ENCODE results near the gene BCL11B. TPM values are rescaled to one million over a fixed set of nuclear protein-coding genes. Genes with fewer than 3 reads are reported as not detected.

BCL11B gene
- total RNA-seq, 6 experiments from 2014 or later: 0.06 to 0.14 (median 0.10) TPM; not detected in 2

GRCh38 chr14:99136401-99136800, 135.6 kb downstream of the BCL11B start:
- no peak for DNase-seq
- Mint-ChIP-seq H3K36me3 (ENCODE audit: low read depth) (no peaks in the 10 kb centered on the region; the same call in 1 of the 2 replicates), H3K27me3 (ENCODE audit: insufficient read depth) (peaks cover 15% of the 10 kb centered on the region), H3K9me3 (peaks cover 50% of the 10 kb centered on the region), H3K4me3 (no peak overlapping the region), H3K27ac (no peak overlapping the region), H3K4me1 (ENCODE audit: low read depth) (no peaks in the 10 kb centered on the region)
- TF ChIP-seq, protein P1, sequence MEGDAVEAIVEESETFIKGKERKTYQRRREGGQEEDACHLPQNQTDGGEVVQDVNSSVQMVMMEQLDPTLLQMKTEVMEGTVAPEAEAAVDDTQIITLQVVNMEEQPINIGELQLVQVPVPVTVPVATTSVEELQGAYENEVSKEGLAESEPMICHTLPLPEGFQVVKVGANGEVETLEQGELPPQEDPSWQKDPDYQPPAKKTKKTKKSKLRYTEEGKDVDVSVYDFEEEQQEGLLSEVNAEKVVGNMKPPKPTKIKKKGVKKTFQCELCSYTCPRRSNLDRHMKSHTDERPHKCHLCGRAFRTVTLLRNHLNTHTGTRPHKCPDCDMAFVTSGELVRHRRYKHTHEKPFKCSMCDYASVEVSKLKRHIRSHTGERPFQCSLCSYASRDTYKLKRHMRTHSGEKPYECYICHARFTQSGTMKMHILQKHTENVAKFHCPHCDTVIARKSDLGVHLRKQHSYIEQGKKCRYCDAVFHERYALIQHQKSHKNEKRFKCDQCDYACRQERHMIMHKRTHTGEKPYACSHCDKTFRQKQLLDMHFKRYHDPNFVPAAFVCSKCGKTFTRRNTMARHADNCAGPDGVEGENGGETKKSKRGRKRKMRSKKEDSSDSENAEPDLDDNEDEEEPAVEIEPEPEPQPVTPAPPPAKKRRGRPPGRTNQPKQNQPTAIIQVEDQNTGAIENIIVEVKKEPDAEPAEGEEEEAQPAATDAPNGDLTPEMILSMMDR (IDR thresholded peaks at IDR 0.05): no peak

DNA sequence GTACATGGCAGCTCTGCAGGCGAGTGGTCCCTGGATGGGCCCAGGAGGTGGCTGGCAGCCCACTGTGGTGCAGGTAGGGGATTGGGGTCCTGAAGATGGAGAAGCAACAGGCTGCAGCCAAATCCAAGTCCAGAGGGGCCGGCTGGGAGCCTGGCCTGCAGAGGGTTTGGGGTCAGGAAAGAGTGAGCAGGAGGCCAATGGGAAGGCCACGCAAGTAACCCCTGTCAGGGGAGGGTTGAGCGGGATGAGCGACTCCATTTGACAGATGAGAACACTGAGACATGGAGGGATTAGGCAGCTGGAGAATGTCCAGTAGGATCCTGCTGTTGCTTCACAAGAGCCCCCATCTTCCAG, 136.0 kb downstream of the BCL11B start:
- H3K36me3 Mint-ChIP-seq (ENCODE audit: low read depth): no peaks in the 10 kb centered on the region; the same call in 1 of the 2 replicates
- no peak overlapping the region for H3K27ac Mint-ChIP-seq
- TF ChIP-seq, protein P1 (IDR thresholded peaks at IDR 0.05): no peak

GRCh38 chr14:99134516-99135046, 137.4 kb downstream of the BCL11B start:
- Mint-ChIP-seq H3K27ac (no peak overlapping the region), H3K4me1 (ENCODE audit: low read depth) (no peaks in the 10 kb centered on the region), H3K27me3 (ENCODE audit: insufficient read depth) (peaks cover 15% of the 10 kb centered on the region), H3K9me3 (peaks cover 49% of the 10 kb centered on the region), H3K4me3 (no peak overlapping the region), H3K36me3 (ENCODE audit: low read depth) (peaks cover 2% of the 10 kb centered on the region; the same call in 1 of the 2 replicates)
- TF ChIP-seq, protein P1 (IDR thresholded peaks at IDR 0.05): no peak
- DNase-seq: no peak

More for the DNA sequence above, 136.0 kb downstream of the BCL11B start:
- H3K4me3 Mint-ChIP-seq: no peak overlapping the region
- H3K4me1 Mint-ChIP-seq (ENCODE audit: low read depth): no peaks in the 10 kb centered on the region
- no peak for DNase-seq
- peaks cover 15% of the 10 kb centered on the region for H3K27me3 Mint-ChIP-seq (ENCODE audit: insufficient read depth)
- peaks cover 49% of the 10 kb centered on the region for H3K9me3 Mint-ChIP-seq

GRCh38 chr14:99133636-99134515, 138.1 kb downstream of the BCL11B start:
- H3K36me3 Mint-ChIP-seq (ENCODE audit: low read depth): peaks cover 4% of the 10 kb centered on the region; the same call in 1 of the 2 replicates
- DNase-seq: no peak
- TF ChIP-seq, protein P1 (IDR thresholded peaks at IDR 0.05): no peak
- peaks cover 15% of the 10 kb centered on the region for H3K27me3 Mint-ChIP-seq (ENCODE audit: insufficient read depth)
- H3K27ac Mint-ChIP-seq: no peak overlapping the region
- peaks cover 48% of the 10 kb centered on the region; the same call in 1 of the 2 replicates for H3K9me3 Mint-ChIP-seq
- no peak overlapping the region for H3K4me3 Mint-ChIP-seq
- no peaks in the 10 kb centered on the region for H3K4me1 Mint-ChIP-seq (ENCODE audit: low read depth)

GRCh38 chr14:99132821-99133635, 139.0 kb downstream of the BCL11B start:
- TF ChIP-seq, protein P1 (IDR thresholded peaks at IDR 0.05): no peak
- H3K27me3 Mint-ChIP-seq (ENCODE audit: insufficient read depth): peaks cover 13% of the 10 kb centered on the region
- H3K27ac Mint-ChIP-seq: no peak overlapping the region
- DNase-seq: no peak
- H3K4me3 Mint-ChIP-seq: no peak overlapping the region
- H3K9me3 Mint-ChIP-seq: peaks cover 41% of the 10 kb centered on the region; the same call in 1 of the 2 replicates
- H3K4me1 Mint-ChIP-seq (ENCODE audit: low read depth): no peaks in the 10 kb centered on the region
- H3K36me3 Mint-ChIP-seq (ENCODE audit: low read depth): peaks cover 4% of the 10 kb centered on the region; the same call in 1 of the 2 replicates

Measured in HFFc6 (cell line).